Ishikawa (cell line): Measurements from ENCODE around the gene DNAL1.

ENCODE experiments used
- CEBPB ChIP-seq: IDR thresholded peaks from 2 replicates; pipeline ENCODE4 v1.6.1; 2012
- CREB1 ChIP-seq: IDR thresholded peaks from 2 replicates; pipeline ENCODE4 v1.6.1; 2012; ENCODE audit warnings: low read depth
- EGR1 ChIP-seq: IDR thresholded peaks from 2 replicates; pipeline ENCODE4 v1.6.1; 2012
- EP300 ChIP-seq: IDR thresholded peaks from 2 replicates; pipeline ENCODE4 v1.6.1; 2012; ENCODE audit warnings: borderline replicate concordance
- MAX ChIP-seq: IDR thresholded peaks from 2 replicates; pipeline ENCODE4 v1.6.1; 2012
- NFIC ChIP-seq: IDR thresholded peaks from 2 replicates; pipeline ENCODE4 v1.6.1; 2012
- RAD21 ChIP-seq: IDR thresholded peaks from 2 replicates; pipeline ENCODE4 v1.6.1; 2012; ENCODE audit warnings: low read depth
- REST ChIP-seq: IDR thresholded peaks from 2 replicates; pipeline ENCODE4 v1.6.1; 2012; ENCODE audit warnings: low read depth, mild to moderate bottlenecking
- TAF1 ChIP-seq: IDR thresholded peaks from 2 replicates; pipeline ENCODE4 v1.6.1; 2012; ENCODE audit warnings: low read depth, mild to moderate bottlenecking
- TCF12 ChIP-seq: IDR thresholded peaks from 2 replicates; pipeline ENCODE4 v1.6.1; 2012; ENCODE audit warnings: low read depth
- TEAD4 ChIP-seq: IDR thresholded peaks from 2 replicates; pipeline ENCODE4 v1.6.1; 2012
- USF1 ChIP-seq: IDR thresholded peaks from 2 replicates; pipeline ENCODE4 v1.6.1; 2012
- YY1 ChIP-seq: IDR thresholded peaks from 2 replicates; pipeline ENCODE4 v1.6.1; 2012; ENCODE audit warnings: low read depth

- TF ChIP-seq EP300, result no peak
- TF ChIP-seq EGR1, result no peak
- TF ChIP-seq CEBPB, result no peak
- no peak for TF ChIP-seq TEAD4
- TF ChIP-seq MAX, result no peak
- TF ChIP-seq CREB1, result no peak
- no peak for TF ChIP-seq REST
- TF ChIP-seq TAF1, result no peak
- TF ChIP-seq NFIC, result no peak
- no peak for TF ChIP-seq YY1
- TF ChIP-seq USF1, result no peak
- no peak for TF ChIP-seq TCF12
- no peak for TF ChIP-seq RAD21
Measured at GRCh38 chr14:73666583-73666982, 21.8 kb downstream of the DNAL1 start.
